Hepatocyte (in vitro differentiated cells): Measurements from ENCODE around the gene NTPCR. TPM values are rescaled to one million over a fixed set of nuclear protein-coding genes. Genes with fewer than 3 reads are reported as not detected.

Source experiments
- DNase-seq: peaks from one replicate; pipeline ENCODE4 v3.0.0-alpha.2; 2016; ENCODE audit warnings: low spot score
- H2AFZ ChIP-seq: fragments of 200-600 bp; sonication (generic); 2 replicates; pipeline ENCODE4 v1.6.0; 2016; ENCODE audit warnings: antibody characterized with exemption, mild to moderate bottlenecking
- H3K27ac ChIP-seq: fragments of 200-600 bp; sonication (generic); 2 replicates; pipeline ENCODE4 v1.5.1; 2016; ENCODE audit warnings: mild to moderate bottlenecking
- H3K27me3 ChIP-seq: fragments of 200-600 bp; sonication (generic); 2 replicates; pipeline ENCODE4 v1.6.1; 2016
- H3K36me3 ChIP-seq: fragments of 200-600 bp; sonication (generic); replicated peaks from 2 replicates; pipeline ENCODE4 v1.5.1; 2016; ENCODE audit warnings: low read depth; ENCODE audit not compliant: insufficient read depth
- H3K4me1 ChIP-seq: fragments of 200-600 bp; sonication (generic); 2 replicates; pipeline ENCODE4 v1.5.1; 2016; ENCODE audit warnings: mild to moderate bottlenecking, moderate library complexity; ENCODE audit not compliant: insufficient read depth
- H3K4me2 ChIP-seq: fragments of 200-600 bp; sonication (generic); 2 replicates; pipeline ENCODE4 v1.6.0; 2016
- H3K4me3 ChIP-seq: fragments of 200-600 bp; sonication (generic); 2 replicates; pipeline ENCODE4 v1.5.1; 2016; ENCODE audit warnings: mild to moderate bottlenecking
- H3K79me2 ChIP-seq: fragments of 200-600 bp; sonication (generic); 2 replicates; pipeline ENCODE4 v1.6.0; 2017; ENCODE audit warnings: mild to moderate bottlenecking
- H3K9me2 ChIP-seq: fragments of 200-600 bp; sonication (generic); replicated peaks from 2 replicates; pipeline ENCODE4 v1.6.0; 2017; ENCODE audit warnings: mild to moderate bottlenecking; ENCODE audit not compliant: insufficient read depth
- H3K9me3 ChIP-seq: fragments of 200-600 bp; sonication (generic); 2 replicates; pipeline ENCODE4 v1.5.1; 2016; ENCODE audit warnings: low read depth, mild to moderate bottlenecking
- H4K20me1 ChIP-seq: fragments of 200-600 bp; sonication (generic); 2 replicates; pipeline ENCODE4 v1.6.0; 2016; ENCODE audit warnings: mild to moderate bottlenecking; ENCODE audit not compliant: insufficient read depth, poor library complexity, severe bottlenecking
- EZH2 ChIP-seq: fragments of 200-600 bp; sonication (generic); IDR thresholded peaks from 2 replicates; pipeline ENCODE4 v1.6.1; 2016; ENCODE audit warnings: antibody characterized with exemption, mild to moderate bottlenecking, borderline replicate concordance
- EZH2phosphoT487 ChIP-seq: fragments of 200-600 bp; sonication (generic); IDR thresholded peaks from one replicate; pipeline ENCODE4 v1.6.1; 2018; ENCODE audit warnings: antibody characterized with exemption, mild to moderate bottlenecking, low read depth, moderate library complexity; ENCODE audit not compliant: unreplicated experiment, severe bottlenecking
- WGBS: methylation state at CpG from one replicate; pipeline ENCODE4 v1.1.6; 2016; ENCODE audit warnings: low lambda C conversion rate; ENCODE audit errors: missing lambda C conversion rate; 5-methylcytosine and 5-hydroxymethylcytosine counted together
- polyA plus RNA-seq: library from polyadenylated mRNA; unstranded; fragments of >200 nt; fragmentation: Nextera tagmentation; extraction: Ambion mirVana; gene quantifications from 2 replicates; pipeline ENCODE4 v1.2.1, GENCODE V29; 2016
- total RNA-seq: library from RNA; depleted of rRNA; stranded (reverse); fragments of >200 nt; gene quantifications from 2 replicates; pipeline ENCODE4 v1.2.3, GENCODE V29; 2014
- TF ChIP-seq, protein P1 (sequence below): fragments of 200-600 bp; sonication (generic); IDR thresholded peaks from 2 replicates; pipeline ENCODE4 v1.5.1; 2016; ENCODE audit warnings: antibody characterized with exemption, mild to moderate bottlenecking; ENCODE audit not compliant: poor library complexity

NTPCR gene
- total and polyA plus RNA-seq, 2 experiments from 2014 or later, result 32.1 to 52.9 TPM

DNA sequence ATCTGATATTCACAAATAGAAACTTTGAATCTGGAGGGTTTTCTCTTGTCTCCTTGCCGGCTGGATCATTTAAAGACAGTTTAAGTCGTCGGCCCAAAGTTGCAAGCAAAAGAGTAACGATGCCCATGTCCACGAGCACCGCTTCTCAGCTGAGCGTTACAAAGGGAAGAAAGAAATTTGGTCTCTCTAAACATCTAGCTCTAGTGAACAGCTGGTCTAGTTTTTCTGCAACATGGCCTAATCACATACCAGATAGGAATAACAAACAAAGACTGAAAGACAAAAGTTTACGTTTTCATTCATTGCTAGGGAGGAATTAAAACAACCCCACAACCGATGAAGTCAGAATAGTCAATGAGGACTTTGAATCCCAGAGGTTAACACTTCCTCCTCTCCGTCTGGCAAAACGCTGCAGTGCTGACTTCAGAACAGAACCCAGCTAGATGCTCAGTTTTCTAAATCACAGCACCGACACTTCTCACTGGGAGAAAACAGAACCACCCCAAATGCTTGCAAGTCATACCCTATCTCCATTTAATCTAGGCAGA, 69.4 kb downstream of the NTPCR start:
- H3K4me2 ChIP-seq, result peak overlapping the region; percentile 22
- no peak overlapping the region for H3K27ac ChIP-seq
- H2AFZ ChIP-seq, result no peak overlapping the region
- DNase-seq, result no peak
- no peaks in the 10 kb centered on the region for H3K27me3 ChIP-seq
- H3K79me2 ChIP-seq, result no peaks in the 10 kb centered on the region
- no peaks in the 10 kb centered on the region for H3K9me3 ChIP-seq
- peaks cover 13% of the 10 kb centered on the region for H3K4me1 ChIP-seq
- TF ChIP-seq EZH2 (no peak), EZH2phosphoT487 (no peak)
- no peak overlapping the region for H3K4me3 ChIP-seq
- WGBS, result 46% methylated on average over 12 of the region's 12 CpGs
- H4K20me1 ChIP-seq, result no peaks in the 10 kb centered on the region
- H3K9me2 ChIP-seq, result no peaks in the 10 kb centered on the region
- H3K36me3 ChIP-seq, result no peaks in the 10 kb centered on the region

DNA sequence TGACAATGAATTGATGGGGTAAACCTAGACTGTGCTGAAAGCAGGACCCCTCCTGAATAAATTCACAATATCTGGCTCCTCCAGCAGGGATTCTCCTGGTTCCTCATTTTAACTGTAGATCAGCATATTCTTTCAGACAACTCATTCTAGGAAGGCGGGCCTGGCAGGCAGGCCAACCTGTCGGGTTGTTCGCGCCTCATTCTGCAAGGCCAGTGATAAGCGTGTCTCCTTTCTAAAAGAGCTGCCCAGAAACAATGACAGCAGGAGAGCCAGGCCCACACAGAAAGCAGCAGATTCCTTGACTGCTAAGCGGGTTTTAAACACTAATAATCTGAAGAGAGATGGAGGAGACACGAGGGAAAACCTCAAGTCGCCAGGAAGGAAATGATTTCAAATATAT, 70.0 kb downstream of the NTPCR start:
- no peaks in the 10 kb centered on the region for H3K79me2 ChIP-seq
- no peaks in the 10 kb centered on the region for H4K20me1 ChIP-seq
- WGBS, result 52% methylated on average over 8 of the region's 8 CpGs
- TF ChIP-seq EZH2phosphoT487, result no peak
- TF ChIP-seq EZH2, result no peak
- TF ChIP-seq, protein P1, sequence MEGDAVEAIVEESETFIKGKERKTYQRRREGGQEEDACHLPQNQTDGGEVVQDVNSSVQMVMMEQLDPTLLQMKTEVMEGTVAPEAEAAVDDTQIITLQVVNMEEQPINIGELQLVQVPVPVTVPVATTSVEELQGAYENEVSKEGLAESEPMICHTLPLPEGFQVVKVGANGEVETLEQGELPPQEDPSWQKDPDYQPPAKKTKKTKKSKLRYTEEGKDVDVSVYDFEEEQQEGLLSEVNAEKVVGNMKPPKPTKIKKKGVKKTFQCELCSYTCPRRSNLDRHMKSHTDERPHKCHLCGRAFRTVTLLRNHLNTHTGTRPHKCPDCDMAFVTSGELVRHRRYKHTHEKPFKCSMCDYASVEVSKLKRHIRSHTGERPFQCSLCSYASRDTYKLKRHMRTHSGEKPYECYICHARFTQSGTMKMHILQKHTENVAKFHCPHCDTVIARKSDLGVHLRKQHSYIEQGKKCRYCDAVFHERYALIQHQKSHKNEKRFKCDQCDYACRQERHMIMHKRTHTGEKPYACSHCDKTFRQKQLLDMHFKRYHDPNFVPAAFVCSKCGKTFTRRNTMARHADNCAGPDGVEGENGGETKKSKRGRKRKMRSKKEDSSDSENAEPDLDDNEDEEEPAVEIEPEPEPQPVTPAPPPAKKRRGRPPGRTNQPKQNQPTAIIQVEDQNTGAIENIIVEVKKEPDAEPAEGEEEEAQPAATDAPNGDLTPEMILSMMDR, result no peak
- H3K27ac ChIP-seq, result no peak overlapping the region
- H3K4me1 ChIP-seq, result peaks cover 13% of the 10 kb centered on the region
- no peak for DNase-seq
- H3K9me2 ChIP-seq, result no peaks in the 10 kb centered on the region
- H3K27me3 ChIP-seq, result no peaks in the 10 kb centered on the region
- no peaks in the 10 kb centered on the region for H3K36me3 ChIP-seq
- no peaks in the 10 kb centered on the region for H3K9me3 ChIP-seq
- H3K4me2 ChIP-seq, result peak overlapping the region; percentile 22
- H3K4me3 ChIP-seq, result no peak overlapping the region
- no peak overlapping the region for H2AFZ ChIP-seq

DNA sequence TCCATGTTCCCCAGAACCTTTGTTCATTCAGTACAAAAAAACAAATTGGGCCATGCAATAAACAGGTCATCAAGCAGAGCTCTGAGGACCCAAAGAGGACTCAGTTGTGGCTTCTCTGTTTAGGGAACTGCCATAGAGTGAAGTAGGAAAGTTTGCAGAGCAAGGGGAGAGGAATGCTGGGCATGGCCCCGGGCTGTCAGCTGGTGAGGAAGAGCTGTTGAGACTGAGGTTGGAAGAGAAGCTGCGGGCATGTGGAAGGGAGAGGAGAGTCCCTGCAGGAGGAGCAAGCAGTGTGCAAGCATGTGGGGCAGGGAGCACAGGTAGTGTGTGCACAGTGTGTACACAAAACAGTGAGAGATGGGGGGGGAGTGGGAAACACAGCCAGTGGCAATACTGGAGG, 71.8 kb downstream of the NTPCR start:
- TF ChIP-seq, protein P1, result no peak
- TF ChIP-seq EZH2phosphoT487, result no peak
- TF ChIP-seq EZH2, result no peak
- Histone ChIP-seq H3K9me3 (no peaks in the 10 kb centered on the region), H4K20me1 (no peaks in the 10 kb centered on the region), H2AFZ (no peak overlapping the region), H3K27me3 (no peaks in the 10 kb centered on the region), H3K4me1 (peaks cover 13% of the 10 kb centered on the region), H3K27ac (no peak overlapping the region), H3K4me3 (no peak overlapping the region), H3K36me3 (no peaks in the 10 kb centered on the region), H3K79me2 (no peaks in the 10 kb centered on the region), H3K4me2 (no peak overlapping the region), H3K9me2 (no peaks in the 10 kb centered on the region)
- 89% methylated on average over 2 of the region's 2 CpGs for WGBS
- no peak for DNase-seq

DNA sequence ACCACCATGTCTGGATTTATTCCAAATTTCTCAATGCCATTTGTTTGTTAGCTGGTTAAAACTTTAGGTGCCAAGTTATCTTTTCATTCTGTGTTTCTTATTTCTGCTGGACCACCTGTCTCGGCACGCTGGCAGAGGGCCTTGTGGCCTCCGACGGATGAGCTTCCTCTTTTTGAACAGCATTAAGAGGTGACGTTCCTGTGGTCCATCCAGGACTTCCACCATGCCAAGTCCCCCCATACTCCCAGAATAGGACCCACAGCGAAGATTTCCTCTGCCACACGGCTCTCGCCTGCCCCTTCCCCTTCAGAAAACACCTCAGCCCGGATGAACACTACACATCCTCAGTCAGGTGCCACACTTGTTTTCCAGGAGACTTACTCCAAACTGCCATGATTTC, 73.8 kb downstream of the NTPCR start:
- no peaks in the 10 kb centered on the region for H3K9me3 ChIP-seq
- H3K4me2 ChIP-seq, result no peak overlapping the region
- TF ChIP-seq, protein P1, result no peak
- TF ChIP-seq EZH2 (no peak), EZH2phosphoT487 (no peak)
- 91% methylated on average over 9 of the region's 9 CpGs for WGBS
- no peaks in the 10 kb centered on the region for H3K9me2 ChIP-seq
- no peak overlapping the region for H3K4me3 ChIP-seq
- peaks cover 13% of the 10 kb centered on the region for H3K4me1 ChIP-seq
- DNase-seq, result no peak
- no peaks in the 10 kb centered on the region for H3K79me2 ChIP-seq
- no peaks in the 10 kb centered on the region for H3K27me3 ChIP-seq
- no peak overlapping the region for H3K27ac ChIP-seq
- H2AFZ ChIP-seq, result no peak overlapping the region
- no peaks in the 10 kb centered on the region for H3K36me3 ChIP-seq
- H4K20me1 ChIP-seq, result no peaks in the 10 kb centered on the region
